ENCODE measurements around the gene TUBB1. TPM values are rescaled to one million over a fixed set of nuclear protein-coding genes. Genes with fewer than 3 reads are reported as not detected.

The TUBB1 gene
- total and polyA plus RNA-seq, 2 of the 4 experiments (the other 2 are of a cell fraction) = not detected

- H3K4ac ChIP-seq (ENCODE audit: low read depth, low read length) = no peak overlapping the region
- no peaks in the 10 kb centered on the region for H3K9me3 ChIP-seq (ENCODE audit: control insufficient read depth, insufficient read depth, low read length)
- no peak overlapping the region for H2AK9ac ChIP-seq (replicated peaks; ENCODE audit: low read depth, low read length, poor library complexity)
- H4K91ac ChIP-seq (ENCODE audit: insufficient read depth, low read depth, low read length) = no peak overlapping the region
- H3K9me1 ChIP-seq (ENCODE audit: insufficient read depth, low read length) = peaks cover 19% of the 10 kb centered on the region
- TF ChIP-seq ELK1 (IDR thresholded peaks at IDR 0.05; ENCODE audit: borderline replicate concordance, low read depth, low read length) (no peak), FOS (IDR thresholded peaks at IDR 0.05; ENCODE audit: low read depth, low read length) (no peak), MXI1 (IDR thresholded peaks at IDR 0.05; ENCODE audit: borderline replicate concordance, low read depth, low read length) (no peak), CEBPB (IDR thresholded peaks at IDR 0.05; ENCODE audit: low read depth, low read length) (no peak), NFE2L2 (IDR thresholded peaks at IDR 0.05; ENCODE audit: low read depth, low read length) (no peak), RFX5 (IDR thresholded peaks at IDR 0.05; ENCODE audit: low read depth, low read length) (no peak), SMC3 (IDR thresholded peaks at IDR 0.05; ENCODE audit: low read depth, low read length) (no peak), MAZ (IDR thresholded peaks at IDR 0.05; ENCODE audit: borderline replicate concordance, low read depth, low read length) (no peak), CHD1 (IDR thresholded peaks at IDR 0.05; ENCODE audit: low read depth, low read length) (no peak), CTCF (conservative IDR thresholded peaks at IDR 0.05; ENCODE audit: low read depth, low read length) (no peak), USF2 (IDR thresholded peaks at IDR 0.05; ENCODE audit: low read depth, low read length) (no peak), BHLHE40 (IDR thresholded peaks at IDR 0.05; ENCODE audit: low read depth, low read length) (no peak), RAD21 (IDR thresholded peaks at IDR 0.05; ENCODE audit: low read length) (no peak), MAFK (IDR thresholded peaks at IDR 0.05; ENCODE audit: low read depth, low read length) (no peak), POLR2A (IDR thresholded peaks at IDR 0.05; ENCODE audit: low read depth, low read length) (no peak)
- ChIA-PET POLR2A (ENCODE audit: unreplicated experiment) (no interaction called here), CTCF (interaction anchor here (0.6 kb wide), 1 partner anchor 56 kb away, joined by 3 read pairs; no protein-coding TSS in a partner anchor)
- dilution Hi-C loops (cut with HindIII; ENCODE audit: low sequenced_read_pairs, unreplicated experiment) = no loop called here
- no peak overlapping the region for H3K14ac ChIP-seq (replicated peaks; ENCODE audit: low read depth, low read length)
- no peak overlapping the region for H3K4me3 ChIP-seq (ENCODE audit: insufficient read depth, low read depth, low read length)
- H3K79me1 ChIP-seq (ENCODE audit: low read depth in 1 of 2, low read length in 2 of 2) = peaks cover 14 to 36% of the 10 kb centered on the region in 2 experiments; a peak in 3 of 4 replicates
- H3K4me1 ChIP-seq (ENCODE audit: control insufficient read depth, insufficient read depth, low read length) = peaks cover 6% of the 10 kb centered on the region; the same call in 1 of the 2 replicates
- no peak for DNase-seq
- no peak overlapping the region for H2BK20ac ChIP-seq (ENCODE audit: low read depth, low read length)
- no peak overlapping the region for H2BK120ac ChIP-seq (ENCODE audit: low read depth, low read length)
- no peak overlapping the region for H2AFZ ChIP-seq (replicated peaks; ENCODE audit: low read length, poor library complexity)
- H3K56ac ChIP-seq (ENCODE audit: extremely low read depth, insufficient read depth, low read length) = no peak overlapping the region
- H2BK5ac ChIP-seq (ENCODE audit: low read depth, low read length, poor library complexity, severe bottlenecking) = no peak overlapping the region
- no peak overlapping the region for H3K27ac ChIP-seq (ENCODE audit: insufficient read depth, low read length)
- in situ Hi-C loops (cut with MboI; ENCODE audit: low sequenced_read_pairs) = no loop called here
- no peak overlapping the region for H3K9ac ChIP-seq (ENCODE audit: low read depth, low read length)
- BruUV-seq (replicated peaks) = no TSS peak
- peaks cover 54% of the 10 kb centered on the region for H3K36me3 ChIP-seq (ENCODE audit: control insufficient read depth, insufficient read depth, low read length)
- H2BK15ac ChIP-seq (ENCODE audit: low read depth, low read length) = no peak overlapping the region
- no peak overlapping the region for H2AK5ac ChIP-seq (ENCODE audit: low read depth, low read length)
- H3K23ac ChIP-seq (ENCODE audit: low read depth, low read length) = no peak overlapping the region
- no peak overlapping the region for H3K18ac ChIP-seq (ENCODE audit: low read depth, low read length)
- no peak overlapping the region for H3K4me2 ChIP-seq (ENCODE audit: low read depth, low read length)
- peaks cover 15% of the 10 kb centered on the region for H4K20me1 ChIP-seq (ENCODE audit: insufficient read depth, low read length)
- no peaks in the 10 kb centered on the region for H3K27me3 ChIP-seq (ENCODE audit: control insufficient read depth, insufficient read depth, low read length)
- H4K5ac ChIP-seq (ENCODE audit: low read depth, low read length) = no peak overlapping the region
- 95% methylated on average over 3 of the region's 12 CpGs; no CpG with 5 or more reads in 1 of the 2 experiments for WGBS, 2 experiments (ENCODE audit: extremely low coverage in 2 of 2, insufficient read length in 1 of 2)
- intact Hi-C loops (cut with micrococcal nuclease) = no loop called here
- no peak overlapping the region for H4K8ac ChIP-seq (ENCODE audit: low read depth in 2 of 2, low read length in 2 of 2)
- no peak for ATAC-seq (ENCODE audit: low read depth)
Measured at GRCh38 chr20:58996226-58996611, 23.0 kb upstream of the TUBB1 start.

Measured in IMR-90 (cell line).